Muscle layer of duodenum (tissue), 2 donors: ENCODE data around the gene PRKCB.
"Not testable (repeated sequence)": the region's sequence is repeated elsewhere in the genome, so short reads cannot be mapped to it uniquely, and the experiment has no call there.

ENCODE experiments used
- H3K27ac ChIP-seq: one replicate; pipeline ENCODE4 v1.7.0; 2013; ENCODE audit warnings: mild to moderate bottlenecking, low read length
- H3K27me3 ChIP-seq: one replicate; pipeline ENCODE4 v1.7.0; 2013; ENCODE audit warnings: low read depth, mild to moderate bottlenecking, control low read depth, low read length
- H3K36me3 ChIP-seq, 2 donors: one replicate each; pipeline ENCODE4 v1.7.0; 2013; ENCODE audit warnings: low read length in 2 of 2, control low read depth in 1 of 2, mild to moderate bottlenecking in 1 of 2; ENCODE audit not compliant: insufficient read depth in 2 of 2, control insufficient read depth in 1 of 2
- H3K4me1 ChIP-seq, 2 donors: one replicate each; pipeline ENCODE4 v1.7.0; 2013; ENCODE audit warnings: low read length in 2 of 2, mild to moderate bottlenecking in 2 of 2, control low read depth in 1 of 2, moderate library complexity in 1 of 2; ENCODE audit not compliant: insufficient read depth in 2 of 2, control insufficient read depth in 1 of 2
- H3K4me3 ChIP-seq, 2 donors: one replicate each; pipeline ENCODE4 v1.7.0; 2013; ENCODE audit warnings: low read length in 2 of 2, low read depth in 1 of 2, mild to moderate bottlenecking in 1 of 2
- H3K9me3 ChIP-seq, 2 donors: one replicate each; pipeline ENCODE4 v1.7.0; 2013; ENCODE audit warnings: low read length in 2 of 2, control low read depth in 1 of 2, mild to moderate bottlenecking in 1 of 2; ENCODE audit not compliant: control insufficient read depth in 1 of 2
- donor health status: healthy.

The PRKCB gene

GRCh38 chr16:24145927-24146326 lies 310.1 kb downstream of the PRKCB start:
- Histone ChIP-seq H3K27me3 (no peaks in the 10 kb centered on the region), H3K4me1 (no peaks in the 10 kb centered on the region), H3K36me3 (no peaks in the 10 kb centered on the region), H3K9me3 (no peaks in the 10 kb centered on the region), H3K27ac (no peak overlapping the region), H3K4me3 (no peak overlapping the region)

DNA sequence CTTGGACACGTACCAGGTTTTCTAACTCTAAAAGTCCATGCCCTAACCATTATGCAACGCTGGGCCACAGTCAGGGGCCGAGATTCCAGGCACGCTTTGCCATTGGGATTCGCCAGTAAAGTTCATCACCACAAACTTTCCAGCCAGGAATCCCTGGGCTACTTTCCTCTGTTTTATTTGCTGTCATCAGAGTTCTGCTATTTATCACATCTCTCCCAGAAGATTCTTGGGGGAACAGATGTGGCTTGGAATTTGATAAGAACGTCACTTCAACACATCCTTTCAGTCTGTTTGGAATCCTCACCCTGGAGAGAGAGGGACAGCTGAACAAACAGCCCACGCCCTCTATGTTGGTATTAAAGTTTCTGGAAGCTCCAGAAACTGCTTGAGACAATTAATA lies 310.7 kb downstream of the PRKCB start:
- no peaks in the 10 kb centered on the region for H3K9me3 ChIP-seq
- no peaks in the 10 kb centered on the region for H3K36me3 ChIP-seq
- no peak overlapping the region for H3K4me3 ChIP-seq
- H3K4me1 ChIP-seq = no peaks in the 10 kb centered on the region
- no peaks in the 10 kb centered on the region for H3K27me3 ChIP-seq
- H3K27ac ChIP-seq = no peak overlapping the region

DNA sequence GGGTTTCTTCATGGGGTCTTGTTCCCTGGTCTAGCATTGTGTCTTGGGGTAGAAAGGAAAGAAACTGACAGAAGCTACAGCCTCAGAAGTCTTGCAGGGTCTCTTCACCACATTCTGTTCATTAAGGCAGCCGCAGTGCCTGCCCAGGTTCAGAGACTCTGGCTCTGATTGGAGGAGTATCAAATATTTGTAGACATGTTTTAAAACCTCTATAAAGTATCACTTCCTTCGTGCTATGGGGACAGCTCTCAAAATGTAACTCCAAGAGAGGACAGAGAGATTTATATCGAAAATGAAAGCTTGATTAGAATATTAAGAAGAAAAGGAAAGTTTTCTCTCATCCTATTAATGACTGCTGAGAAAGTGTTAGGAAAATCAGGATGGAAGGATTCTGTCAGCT lies 313.3 kb downstream of the PRKCB start:
- Histone ChIP-seq H3K4me1 (no peaks in the 10 kb centered on the region), H3K4me3 (no peak overlapping the region), H3K9me3 (no peaks in the 10 kb centered on the region), H3K36me3 (no peaks in the 10 kb centered on the region), H3K27ac (no peak overlapping the region), H3K27me3 (no peaks in the 10 kb centered on the region)

DNA sequence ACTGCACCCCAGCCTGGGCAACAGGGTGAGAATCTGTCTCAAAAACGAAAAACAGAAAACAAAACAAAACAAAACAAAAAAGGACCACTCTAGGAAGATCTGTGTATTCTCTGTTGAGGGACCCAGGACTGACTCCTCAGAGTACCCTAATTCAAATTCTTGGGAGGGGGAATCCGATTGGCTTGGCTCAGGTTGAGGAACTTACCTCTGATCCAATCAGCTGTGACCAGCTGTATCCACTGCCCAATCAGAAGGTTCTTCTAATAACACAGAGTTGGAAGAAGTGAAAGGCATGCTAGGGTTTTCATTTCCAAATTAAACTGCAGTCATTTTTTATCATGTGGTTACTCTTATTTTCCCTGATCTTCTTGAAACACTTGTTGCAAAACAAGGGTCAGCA lies 314.5 kb downstream of the PRKCB start:
- Histone ChIP-seq H3K36me3 (peaks cover 0 to 6% of the 10 kb centered on the region in 2 donors), H3K27ac (no peak overlapping the region), H3K4me3 (no peak overlapping the region), H3K9me3 (no peaks in the 10 kb centered on the region), H3K27me3 (no peaks in the 10 kb centered on the region), H3K4me1 (no peaks in the 10 kb centered on the region)

DNA sequence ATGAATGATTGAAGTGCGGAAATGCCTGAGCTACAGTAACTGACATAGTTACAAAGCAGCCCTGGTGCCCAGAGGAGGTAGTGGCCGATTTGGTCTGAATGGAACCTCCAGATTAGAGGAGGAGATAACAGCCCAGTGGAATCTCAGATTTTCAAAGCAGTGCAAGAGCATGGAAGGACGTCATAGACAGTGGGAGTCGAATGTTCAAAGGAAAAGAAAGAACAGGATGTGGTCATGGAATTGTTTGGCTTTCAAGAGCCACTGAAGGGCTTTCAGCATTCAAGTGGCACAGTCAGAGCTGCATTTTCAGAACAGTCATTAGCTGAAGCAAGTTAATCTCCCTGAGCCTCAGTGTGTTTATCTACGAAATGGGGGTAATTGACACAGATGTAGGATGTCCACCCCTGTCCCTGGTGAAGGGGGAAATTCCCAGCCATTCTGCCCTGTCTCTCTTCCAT lies 315.7 kb downstream of the PRKCB start:
- no peaks in the 10 kb centered on the region for H3K4me1 ChIP-seq
- H3K27me3 ChIP-seq = no peaks in the 10 kb centered on the region
- H3K9me3 ChIP-seq = no peaks in the 10 kb centered on the region
- no peak overlapping the region for H3K4me3 ChIP-seq
- no peak overlapping the region for H3K27ac ChIP-seq
- H3K36me3 ChIP-seq = peaks cover 0 to 6% of the 10 kb centered on the region in 2 donors

GRCh38 chr16:24152048-24152447 lies 316.3 kb downstream of the PRKCB start:
- H3K36me3 ChIP-seq, H3K4me1 ChIP-seq, H3K27ac ChIP-seq: not testable (repeated sequence)

GRCh38 chr16:24152826-24153225 lies 317.0 kb downstream of the PRKCB start:
- Histone ChIP-seq H3K27ac (no peak overlapping the region), H3K4me3 (no peak overlapping the region), H3K4me1 (no peaks in the 10 kb centered on the region), H3K9me3 (no peaks in the 10 kb centered on the region), H3K27me3 (no peaks in the 10 kb centered on the region), H3K36me3 (peaks cover 0 to 10% of the 10 kb centered on the region in 2 donors)

More at GRCh38 chr16:24152048-24152447, 316.3 kb downstream of the PRKCB start:
- H3K4me3 ChIP-seq, H3K27me3 ChIP-seq, H3K9me3 ChIP-seq: not testable (repeated sequence)

DNA sequence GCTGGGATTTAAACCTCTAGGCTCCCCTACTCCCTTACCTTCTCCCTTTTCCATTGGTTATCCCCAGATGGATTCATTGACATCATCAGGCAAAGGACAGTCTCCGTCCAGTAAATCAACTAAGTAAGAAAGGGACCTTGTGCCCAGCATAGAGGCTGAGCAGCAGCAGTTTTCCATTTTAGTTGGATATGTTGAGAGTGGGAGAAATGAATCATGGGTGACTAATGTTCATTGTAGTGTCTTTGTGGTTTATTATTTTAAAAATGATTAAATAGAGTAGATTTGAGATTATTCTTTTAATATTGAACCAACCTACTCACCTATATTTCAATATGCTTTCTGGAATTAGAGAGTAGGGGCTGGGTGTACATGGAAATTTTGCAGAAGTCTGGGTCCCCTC lies 321.0 kb downstream of the PRKCB start:
- H3K27ac ChIP-seq = no peak overlapping the region
- H3K27me3 ChIP-seq = no peaks in the 10 kb centered on the region
- peaks cover 0 to 12% of the 10 kb centered on the region in 2 donors for H3K36me3 ChIP-seq
- no peaks in the 10 kb centered on the region for H3K4me1 ChIP-seq
- H3K9me3 ChIP-seq = no peaks in the 10 kb centered on the region
- H3K4me3 ChIP-seq = no peak overlapping the region

DNA sequence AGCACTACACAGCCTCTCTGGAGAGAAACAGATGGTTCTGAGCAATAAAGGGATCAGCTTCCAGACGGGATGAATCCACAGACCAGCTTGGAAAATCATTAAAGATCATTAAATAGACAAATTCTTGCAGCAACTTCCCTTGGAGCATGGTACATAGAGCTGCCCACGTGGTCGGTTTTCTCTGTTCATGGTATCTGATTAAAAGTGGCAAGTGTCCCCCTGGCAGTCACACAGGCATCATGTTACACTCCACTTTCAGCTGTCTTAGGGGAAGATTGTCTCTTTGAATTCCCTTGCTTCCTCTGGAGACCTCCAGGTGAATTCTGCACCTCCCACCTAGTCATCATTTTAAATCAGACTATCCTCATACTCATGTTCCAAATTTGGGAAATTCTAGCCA lies 328.2 kb downstream of the PRKCB start:
- Histone ChIP-seq H3K27ac (no peak overlapping the region), H3K27me3 (no peaks in the 10 kb centered on the region), H3K9me3 (no peaks in the 10 kb centered on the region), H3K4me3 (no peak overlapping the region), H3K4me1 (peaks cover 0 to 5% of the 10 kb centered on the region in 2 donors), H3K36me3 (no peaks in the 10 kb centered on the region)

DNA sequence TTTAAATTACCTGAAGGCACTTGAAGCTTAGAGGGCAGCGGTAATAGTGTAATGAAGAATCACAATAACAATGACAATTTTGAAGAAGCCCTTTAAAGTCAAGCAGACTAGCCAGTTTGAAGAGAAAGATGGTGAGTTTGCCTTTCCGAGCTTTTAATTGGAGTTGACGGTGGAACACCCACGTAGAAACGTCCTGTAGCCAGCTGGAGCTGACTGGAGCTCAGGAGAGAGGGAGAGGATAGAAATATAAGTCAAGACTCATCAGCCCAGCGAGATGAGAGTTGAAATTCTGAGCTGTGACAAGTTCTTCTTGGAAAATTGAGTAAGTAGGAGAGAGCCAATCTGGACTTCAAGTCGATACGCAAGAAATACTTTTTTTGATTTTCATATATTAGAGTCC lies 328.6 kb downstream of the PRKCB start:
- H3K27me3 ChIP-seq = no peaks in the 10 kb centered on the region
- H3K36me3 ChIP-seq = no peaks in the 10 kb centered on the region
- H3K4me3 ChIP-seq = no peak overlapping the region
- no peaks in the 10 kb centered on the region for H3K9me3 ChIP-seq
- no peak overlapping the region for H3K27ac ChIP-seq
- peaks cover 0 to 5% of the 10 kb centered on the region in 2 donors for H3K4me1 ChIP-seq

DNA sequence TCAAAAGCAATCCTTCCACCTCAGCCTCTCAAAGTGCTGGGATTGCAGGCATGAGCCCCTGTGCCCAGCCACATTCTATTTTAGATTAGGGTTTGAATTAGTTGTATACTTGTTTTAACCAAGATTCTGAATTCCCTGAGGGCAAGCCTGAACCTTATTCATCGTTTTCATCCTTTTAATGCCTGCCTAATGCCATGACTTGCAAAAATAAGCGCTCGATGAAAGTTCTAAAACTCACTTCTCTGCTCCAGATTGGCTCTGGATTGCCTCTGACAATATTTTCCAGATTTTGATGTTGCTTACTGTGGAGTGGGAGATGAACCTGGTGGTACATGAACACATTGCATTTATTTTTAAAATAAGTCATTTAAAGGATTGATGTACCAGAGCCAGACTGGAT lies 329.5 kb downstream of the PRKCB start:
- Histone ChIP-seq H3K27ac (no peak overlapping the region), H3K27me3 (no peaks in the 10 kb centered on the region), H3K4me3 (no peak overlapping the region), H3K4me1 (peaks cover 0 to 5% of the 10 kb centered on the region in 2 donors), H3K9me3 (no peaks in the 10 kb centered on the region), H3K36me3 (no peaks in the 10 kb centered on the region)

DNA sequence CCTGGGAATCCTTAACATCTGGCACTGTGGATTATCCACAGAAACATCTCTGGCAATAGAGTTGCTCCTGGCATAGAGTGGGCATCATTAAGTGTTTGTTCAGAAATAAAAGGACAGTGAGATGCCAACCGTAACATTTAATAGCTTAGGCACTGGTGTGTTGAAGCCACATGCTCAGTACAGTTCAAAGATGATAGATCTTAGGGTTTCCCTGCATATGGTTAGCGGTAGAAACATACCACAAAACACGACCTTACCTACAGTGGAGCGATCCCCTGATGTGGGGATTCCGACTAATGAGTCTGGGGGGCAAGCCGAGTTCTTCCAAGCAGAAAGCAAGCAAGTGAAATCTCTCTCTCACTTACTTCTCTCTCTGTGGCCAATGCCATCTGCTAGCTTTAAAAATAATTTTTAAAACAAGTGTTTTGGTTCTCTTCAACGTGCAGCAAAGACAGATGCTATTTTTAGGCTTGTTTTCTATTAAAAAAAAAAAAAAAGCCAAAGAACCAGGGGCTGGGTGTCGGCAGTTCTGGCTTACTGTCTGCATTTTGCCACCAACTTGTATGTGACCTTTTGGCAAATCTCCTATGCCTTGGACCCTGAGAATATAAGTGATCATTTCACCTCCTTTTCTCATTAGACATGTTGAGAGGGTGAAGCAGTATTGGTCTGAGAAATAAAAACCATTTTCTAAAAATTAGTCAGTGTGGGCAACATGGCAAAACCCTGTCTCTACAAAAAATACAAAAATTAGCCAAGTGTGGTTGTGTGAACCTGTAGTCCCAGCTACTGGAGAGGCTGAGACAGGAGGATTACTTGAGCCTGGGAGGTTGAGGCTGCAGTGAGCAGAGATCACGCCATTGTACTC lies 331.1 kb downstream of the PRKCB start:
- H3K27me3 ChIP-seq = no peaks in the 10 kb centered on the region
- H3K27ac ChIP-seq = no peak overlapping the region
- no peaks in the 10 kb centered on the region for H3K9me3 ChIP-seq
- no peak overlapping the region for H3K4me3 ChIP-seq
- no peaks in the 10 kb centered on the region for H3K36me3 ChIP-seq
- peaks cover 0 to 5% of the 10 kb centered on the region in 2 donors for H3K4me1 ChIP-seq
